HFFc6 (cell line): ENCODE results near the gene CAMKV. TPM values are rescaled to one million over a fixed set of nuclear protein-coding genes. Genes with fewer than 3 reads are reported as not detected.

ENCODE experiments used
- DNase-seq: peaks from one replicate; pipeline ENCODE4 v3.0.0-alpha.2; 2018
- H3K27ac Mint-ChIP-seq: 2 replicates; pipeline ENCODE4 v1.8.0; 2020; ENCODE audit warnings: mild to moderate bottlenecking, mixed read lengths
- H3K27me3 Mint-ChIP-seq: 2 replicates; pipeline ENCODE4 v1.8.0; 2021; ENCODE audit warnings: mild to moderate bottlenecking, moderate library complexity, mixed read lengths; ENCODE audit not compliant: insufficient read depth
- H3K36me3 Mint-ChIP-seq: 2 replicates; pipeline ENCODE4 v1.8.0; 2021; ENCODE audit warnings: low read depth, mixed read lengths
- H3K4me1 Mint-ChIP-seq: 2 replicates; pipeline ENCODE4 v1.8.0; 2020; ENCODE audit warnings: low read depth, mixed read lengths
- H3K4me3 Mint-ChIP-seq: 2 replicates; pipeline ENCODE4 v1.8.0; 2020; ENCODE audit warnings: mild to moderate bottlenecking, moderate library complexity, mixed read lengths
- H3K9me3 Mint-ChIP-seq: 2 replicates; pipeline ENCODE4 v1.8.0; 2020; ENCODE audit warnings: mild to moderate bottlenecking, mixed read lengths
- total RNA-seq, 6 experiments: library from RNA; stranded (reverse); fragmentation: NEBNext Ultra II Directional; extraction: Animal tissue kit (Norgen Biotek cat#: 25700); gene quantifications; 2 replicates in 1 of 6; 3 replicates in 5 of 6; pipeline ENCODE4 v1.2.3, GENCODE V29; 2021
- TF ChIP-seq, protein P1 (sequence below): fragments of 200-600 bp; sonication (generic); IDR thresholded peaks from 2 replicates; pipeline ENCODE4 v1.5.0; 2021; ENCODE audit warnings: antibody characterized with exemption, mild to moderate bottlenecking

CAMKV gene
- total RNA-seq, 6 experiments from 2014 or later = not detected

DNA sequence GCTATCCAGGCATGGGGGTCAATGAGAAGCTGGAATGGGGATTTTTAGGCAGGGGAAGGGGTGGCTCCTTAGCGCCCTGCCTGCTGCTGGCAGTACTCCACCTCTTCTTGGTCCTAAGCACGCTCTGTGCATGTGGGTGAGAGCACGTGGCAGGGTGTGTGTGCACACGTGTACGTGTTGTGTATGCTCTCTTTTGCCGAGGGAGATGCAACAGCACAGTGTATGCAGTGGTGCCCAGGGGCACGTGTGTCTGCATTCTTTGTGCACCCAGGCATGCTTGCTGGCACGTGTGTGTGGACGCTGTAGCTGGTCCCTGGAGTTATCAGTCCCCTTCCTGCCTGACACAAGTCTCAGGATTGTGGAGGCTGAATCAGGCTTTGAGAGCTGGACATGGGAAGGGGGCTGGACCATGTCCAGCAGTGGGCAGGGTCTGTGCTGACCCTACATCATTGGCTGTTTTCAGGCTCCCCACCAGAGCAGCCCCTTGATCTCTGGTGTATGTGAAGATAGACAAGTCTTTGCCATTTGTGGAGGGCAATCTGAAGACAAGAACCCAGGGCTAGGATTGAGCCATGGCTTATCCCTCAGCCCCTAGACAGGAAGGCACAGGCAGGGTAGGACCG, 1.9 kb upstream of the CAMKV start:
- H3K27ac Mint-ChIP-seq = no peak overlapping the region
- no peaks in the 10 kb centered on the region for H3K4me1 Mint-ChIP-seq
- TF ChIP-seq, protein P1, sequence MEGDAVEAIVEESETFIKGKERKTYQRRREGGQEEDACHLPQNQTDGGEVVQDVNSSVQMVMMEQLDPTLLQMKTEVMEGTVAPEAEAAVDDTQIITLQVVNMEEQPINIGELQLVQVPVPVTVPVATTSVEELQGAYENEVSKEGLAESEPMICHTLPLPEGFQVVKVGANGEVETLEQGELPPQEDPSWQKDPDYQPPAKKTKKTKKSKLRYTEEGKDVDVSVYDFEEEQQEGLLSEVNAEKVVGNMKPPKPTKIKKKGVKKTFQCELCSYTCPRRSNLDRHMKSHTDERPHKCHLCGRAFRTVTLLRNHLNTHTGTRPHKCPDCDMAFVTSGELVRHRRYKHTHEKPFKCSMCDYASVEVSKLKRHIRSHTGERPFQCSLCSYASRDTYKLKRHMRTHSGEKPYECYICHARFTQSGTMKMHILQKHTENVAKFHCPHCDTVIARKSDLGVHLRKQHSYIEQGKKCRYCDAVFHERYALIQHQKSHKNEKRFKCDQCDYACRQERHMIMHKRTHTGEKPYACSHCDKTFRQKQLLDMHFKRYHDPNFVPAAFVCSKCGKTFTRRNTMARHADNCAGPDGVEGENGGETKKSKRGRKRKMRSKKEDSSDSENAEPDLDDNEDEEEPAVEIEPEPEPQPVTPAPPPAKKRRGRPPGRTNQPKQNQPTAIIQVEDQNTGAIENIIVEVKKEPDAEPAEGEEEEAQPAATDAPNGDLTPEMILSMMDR = no peak
- peaks cover 39% of the 10 kb centered on the region for H3K27me3 Mint-ChIP-seq
- H3K4me3 Mint-ChIP-seq = no peak overlapping the region
- H3K36me3 Mint-ChIP-seq = no peaks in the 10 kb centered on the region
- no peak for DNase-seq
- H3K9me3 Mint-ChIP-seq = no peaks in the 10 kb centered on the region

DNA sequence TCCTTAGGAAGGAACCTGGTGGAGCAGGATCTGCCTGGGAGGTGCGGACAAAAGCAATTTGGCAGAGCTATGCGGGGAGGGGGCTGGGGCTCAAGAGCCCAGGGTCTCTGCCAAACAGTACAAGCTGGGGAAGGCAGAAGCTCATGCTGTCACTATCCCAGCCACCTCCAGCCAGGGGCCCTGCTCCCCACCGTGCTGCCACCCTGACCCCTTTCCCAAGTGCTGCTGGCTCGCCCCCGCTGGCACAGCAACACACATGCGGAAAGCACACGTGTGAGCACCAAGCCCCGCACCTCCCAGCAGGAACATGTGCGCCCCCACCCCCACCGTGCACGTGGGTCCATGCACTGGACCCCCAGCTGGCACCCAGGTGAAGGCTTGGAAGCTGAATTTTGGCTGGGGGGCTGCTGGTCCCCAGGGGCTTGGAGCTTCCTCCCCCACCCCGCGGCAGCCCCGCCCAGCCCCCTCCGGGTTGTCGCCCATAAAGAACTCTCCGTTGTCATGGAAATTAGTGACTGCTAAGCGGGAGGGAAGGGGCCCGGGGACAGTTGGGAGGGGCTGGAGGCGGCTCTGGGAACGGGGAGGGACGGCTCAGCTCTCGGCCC, 742 bp downstream of the CAMKV start:
- Mint-ChIP-seq H3K4me3 (no peak overlapping the region), H3K27ac (no peak overlapping the region), H3K36me3 (no peaks in the 10 kb centered on the region), H3K27me3 (peaks cover 33% of the 10 kb centered on the region), H3K4me1 (no peaks in the 10 kb centered on the region), H3K9me3 (no peaks in the 10 kb centered on the region)
- DNase-seq = no peak
- TF ChIP-seq, protein P1 = no peak

DNA sequence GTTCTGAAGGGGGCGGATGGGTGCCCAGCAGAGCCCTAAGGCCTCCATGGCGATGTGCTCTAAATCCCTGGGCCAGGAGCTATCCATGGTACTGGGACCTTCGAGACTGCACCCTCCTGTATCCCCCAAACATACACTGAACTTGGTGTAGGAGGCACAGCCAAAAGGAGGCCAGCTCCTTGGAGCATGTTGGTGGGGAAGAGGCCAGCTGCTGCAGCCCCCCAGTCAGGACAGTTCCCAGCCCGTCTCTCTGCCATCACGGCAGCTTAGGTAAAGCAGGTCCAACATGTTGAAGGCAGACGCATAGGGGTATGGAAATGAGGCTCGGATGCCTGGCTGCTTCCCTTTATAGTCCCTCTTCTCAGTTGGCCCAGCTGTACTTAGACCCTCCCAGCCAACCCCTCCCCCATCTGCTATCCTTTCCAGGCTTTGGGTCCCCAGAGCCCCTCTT, 1.8 kb downstream of the CAMKV start:
- H3K4me3 Mint-ChIP-seq = no peak overlapping the region

DNA sequence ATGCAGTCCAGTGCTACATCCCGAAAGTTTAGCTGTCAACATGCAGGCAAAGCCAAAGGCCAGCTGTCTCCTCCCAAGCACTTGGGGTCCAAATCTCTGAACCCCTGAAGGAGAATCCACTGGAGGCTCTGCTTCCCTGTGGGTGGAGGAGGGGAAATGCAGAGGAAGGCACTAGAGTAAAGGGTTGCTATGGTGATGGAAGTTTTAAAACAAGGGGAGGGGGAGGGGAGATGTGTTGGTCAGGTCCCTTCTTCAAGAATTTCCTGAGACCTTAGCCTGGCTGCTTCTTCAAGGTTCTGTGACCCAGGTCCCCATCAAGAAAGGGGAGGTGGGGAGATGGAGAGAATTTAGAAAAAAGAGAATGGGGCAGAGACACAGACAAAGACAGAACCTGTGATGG, 2.3 kb downstream of the CAMKV start:
- Mint-ChIP-seq H3K36me3 (no peaks in the 10 kb centered on the region), H3K27ac (no peak overlapping the region), H3K4me1 (no peaks in the 10 kb centered on the region), H3K4me3 (no peak overlapping the region), H3K27me3 (peaks cover 35% of the 10 kb centered on the region), H3K9me3 (no peaks in the 10 kb centered on the region)
- TF ChIP-seq, protein P1 = no peak
- DNase-seq = no peak

More for the DNA sequence above, 1.8 kb downstream of the CAMKV start:
- Mint-ChIP-seq H3K9me3 (no peaks in the 10 kb centered on the region), H3K27ac (no peak overlapping the region), H3K27me3 (peaks cover 34% of the 10 kb centered on the region), H3K4me1 (no peaks in the 10 kb centered on the region), H3K36me3 (no peaks in the 10 kb centered on the region)
- no peak for DNase-seq
- TF ChIP-seq, protein P1 = no peak

DNA sequence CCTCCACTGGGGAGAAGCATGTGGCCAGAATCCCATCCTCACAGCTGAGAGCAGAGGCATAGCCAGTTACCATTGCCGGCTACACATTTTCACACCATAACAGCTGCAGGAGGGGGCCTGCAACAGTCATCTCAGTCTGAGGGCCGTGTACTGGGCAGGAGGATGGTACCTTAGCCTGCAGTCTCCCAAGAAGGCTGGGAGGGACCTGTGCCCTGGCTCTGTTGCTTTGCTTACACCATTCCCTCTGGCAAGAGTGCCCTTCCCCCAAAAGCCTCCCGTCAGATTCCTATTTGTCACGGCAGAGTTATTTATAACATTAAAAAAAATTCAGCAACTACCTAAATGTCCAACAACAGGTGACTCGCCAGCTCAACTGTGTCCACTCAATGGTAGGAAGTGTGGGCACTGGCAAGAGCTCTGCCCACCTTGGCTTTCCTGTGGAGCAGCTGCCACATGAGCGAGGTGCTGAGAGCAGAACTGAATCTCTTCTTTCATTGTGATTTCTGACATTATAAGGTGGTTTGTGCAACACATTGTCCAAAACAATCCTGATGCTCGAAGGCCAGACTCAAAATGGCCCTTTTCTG, 4.4 kb downstream of the CAMKV start:
- H3K27me3 Mint-ChIP-seq = peaks cover 27% of the 10 kb centered on the region
- H3K27ac Mint-ChIP-seq = no peak overlapping the region
- H3K4me1 Mint-ChIP-seq = no peaks in the 10 kb centered on the region
- H3K4me3 Mint-ChIP-seq = no peak overlapping the region
- TF ChIP-seq, protein P1 = no peak
- no peaks in the 10 kb centered on the region for H3K9me3 Mint-ChIP-seq
- H3K36me3 Mint-ChIP-seq = no peaks in the 10 kb centered on the region
- DNase-seq = no peak
